H9 (cell line): ENCODE measurements around the gene ZNF296. TPM values are rescaled to one million over a fixed set of nuclear protein-coding genes. Genes with fewer than 3 reads are reported as not detected.

Experiments
- DNase-seq: peaks from one replicate; pipeline ENCODE4 v3.0.0-alpha.2; 2017
- H2AFZ ChIP-seq: one replicate; pipeline ENCODE4 v1.6.1; 2013; ENCODE audit warnings: mild to moderate bottlenecking, low read length, control low read depth, moderate library complexity
- H2AK5ac ChIP-seq: 2 replicates; pipeline ENCODE4 v1.6.1; 2013; ENCODE audit warnings: low read length, control low read depth, mixed read lengths; ENCODE audit not compliant: insufficient read length
- H2BK120ac ChIP-seq: one replicate; pipeline ENCODE4 v1.6.1; 2013; ENCODE audit warnings: low read depth, mild to moderate bottlenecking, low read length, control low read depth, inconsistent platforms; ENCODE audit not compliant: poor library complexity, severe bottlenecking
- H2BK12ac ChIP-seq: 2 replicates; pipeline ENCODE4 v1.6.1; 2013; ENCODE audit warnings: low read length, control low read depth, mixed read lengths, low read depth; ENCODE audit not compliant: insufficient read length
- H2BK15ac ChIP-seq: 2 replicates; pipeline ENCODE4 v1.6.1; 2013; ENCODE audit warnings: low read depth, low read length, control low read depth
- H2BK20ac ChIP-seq: one replicate; pipeline ENCODE4 v1.6.1; 2013; ENCODE audit warnings: low read depth, mild to moderate bottlenecking, low read length, control low read depth, inconsistent platforms; ENCODE audit not compliant: poor library complexity, severe bottlenecking
- H2BK5ac ChIP-seq: 2 replicates; pipeline ENCODE4 v1.6.1; 2013; ENCODE audit warnings: low read length, control low read depth, mixed read lengths; ENCODE audit not compliant: insufficient read length
- H3K14ac ChIP-seq: 2 replicates; pipeline ENCODE4 v1.6.1; 2013; ENCODE audit warnings: low read length, control low read depth; ENCODE audit not compliant: insufficient read depth
- H3K18ac ChIP-seq: 2 replicates; pipeline ENCODE4 v1.6.1; 2013; ENCODE audit warnings: low read depth, mild to moderate bottlenecking, mixed read lengths, low read length, control low read depth; ENCODE audit not compliant: insufficient read length
- H3K23ac ChIP-seq: 2 replicates; pipeline ENCODE4 v1.6.1; 2013; ENCODE audit warnings: low read length, control low read depth, mixed read lengths, low read depth; ENCODE audit not compliant: insufficient read length
- H3K23me2 ChIP-seq: 2 replicates; pipeline ENCODE4 v1.6.1; 2013; ENCODE audit warnings: low read depth, mild to moderate bottlenecking, mixed read lengths, low read length, control low read depth; ENCODE audit not compliant: insufficient read length, poor library complexity, severe bottlenecking
- H3K27ac ChIP-seq: 2 replicates; pipeline ENCODE4 v1.5.1; 2013; ENCODE audit warnings: low read length, control low read depth, mixed read lengths, low read depth; ENCODE audit not compliant: insufficient read length
- H3K27me3 ChIP-seq: 2 replicates; pipeline ENCODE4 v1.6.1; 2013; ENCODE audit warnings: low read length, control low read depth, inconsistent platforms; ENCODE audit not compliant: insufficient read depth
- H3K4ac ChIP-seq: 2 replicates; pipeline ENCODE4 v1.6.1; 2013; ENCODE audit warnings: low read depth, mild to moderate bottlenecking, control low read depth, inconsistent platforms, low read length, moderate library complexity
- H3K4me1 ChIP-seq: 2 replicates; pipeline ENCODE4 v1.6.1; 2013; ENCODE audit warnings: low read length, control low read depth, inconsistent platforms; ENCODE audit not compliant: insufficient read depth
- H3K4me2 ChIP-seq: 2 replicates; pipeline ENCODE4 v1.6.1; 2013; ENCODE audit warnings: low read length, control low read depth, mixed read lengths; ENCODE audit not compliant: insufficient read length, insufficient read depth
- H3K56ac ChIP-seq: 2 replicates; pipeline ENCODE4 v1.6.1; 2013; ENCODE audit warnings: low read depth, mild to moderate bottlenecking, mixed read lengths, low read length, control low read depth; ENCODE audit not compliant: insufficient read length
- H3K79me1 ChIP-seq: 2 replicates; pipeline ENCODE4 v1.6.1; 2013; ENCODE audit warnings: low read depth, mild to moderate bottlenecking, moderate library complexity, low read length, control low read depth, inconsistent platforms; ENCODE audit not compliant: insufficient read depth, poor library complexity, severe bottlenecking
- H3K79me2 ChIP-seq: 2 replicates; pipeline ENCODE4 v1.6.1; 2013; ENCODE audit warnings: low read length, control low read depth, inconsistent platforms; ENCODE audit not compliant: insufficient read depth
- H3K9ac ChIP-seq: 2 replicates; pipeline ENCODE4 v1.6.1; 2013; ENCODE audit warnings: low read length, control low read depth, mixed read lengths; ENCODE audit not compliant: insufficient read length; ENCODE audit errors: extremely low read depth
- H3K9me3 ChIP-seq: one replicate; pipeline ENCODE4 v1.6.1; 2013; ENCODE audit warnings: low read depth, low read length, inconsistent platforms; ENCODE audit not compliant: control insufficient read depth
- H3T11ph ChIP-seq: one replicate; pipeline ENCODE4 v1.6.1; 2013; ENCODE audit warnings: mild to moderate bottlenecking, low read length, control low read depth, inconsistent platforms
- H4K20me1 ChIP-seq: one replicate; pipeline ENCODE4 v1.6.1; 2013; ENCODE audit not compliant: control insufficient read depth, insufficient read length, insufficient read depth
- H4K5ac ChIP-seq: 2 replicates; pipeline ENCODE4 v1.6.1; 2013; ENCODE audit warnings: low read depth, mild to moderate bottlenecking, mixed read lengths, low read length, control low read depth; ENCODE audit not compliant: insufficient read length
- H4K8ac ChIP-seq: replicated peaks from 2 replicates; pipeline ENCODE4 v1.6.1; 2013; ENCODE audit warnings: low read length, control low read depth, mixed read lengths, low read depth; ENCODE audit not compliant: insufficient read length
- H4K91ac ChIP-seq: 2 replicates; pipeline ENCODE4 v1.6.1; 2013; ENCODE audit warnings: low read depth, mild to moderate bottlenecking, moderate library complexity, mixed read lengths, low read length, control low read depth; ENCODE audit not compliant: insufficient read length
- H3K27ac Mint-ChIP-seq, 3 experiments: 2 replicates in 2 of 3; 3 replicates in 1 of 3; pipeline ENCODE4 v1.8.0; 2020 to 2021; ENCODE audit warnings: mixed read lengths in 3 of 3, mild to moderate bottlenecking in 1 of 3, moderate library complexity in 1 of 3
- H3K27me3 Mint-ChIP-seq: 2 replicates; pipeline ENCODE4 v1.8.0; 2021; ENCODE audit warnings: low read depth, mild to moderate bottlenecking, moderate library complexity, mixed read lengths
- H3K36me3 Mint-ChIP-seq, 3 experiments: 2 replicates in 2 of 3; 3 replicates in 1 of 3; pipeline ENCODE4 v1.8.0; 2020 to 2021; ENCODE audit warnings: low read depth in 3 of 3, mixed read lengths in 3 of 3; ENCODE audit not compliant: insufficient read depth in 1 of 3
- H3K4me1 Mint-ChIP-seq, 2 experiments: 2 replicates each; pipeline ENCODE4 v1.8.0; 2020; ENCODE audit warnings: mixed read lengths in 2 of 2
- H3K4me3 Mint-ChIP-seq, 2 experiments: 2 replicates in 1 of 2; 3 replicates in 1 of 2; pipeline ENCODE4 v1.8.0; 2020 to 2021; ENCODE audit warnings: mild to moderate bottlenecking in 2 of 2, mixed read lengths in 2 of 2, moderate library complexity in 1 of 2
- H3K9me3 Mint-ChIP-seq, 2 experiments: 2 replicates in 1 of 2; 3 replicates in 1 of 2; pipeline ENCODE4 v1.8.0; 2020; ENCODE audit warnings: mild to moderate bottlenecking in 2 of 2, mixed read lengths in 2 of 2, moderate library complexity in 1 of 2
- CTCF ChIP-seq: fragments of 200-600 bp; sonication (generic); conservative IDR thresholded peaks from 3 replicates; pipeline ENCODE4 v1.8.0; 2021; ENCODE audit warnings: antibody characterized with exemption, mild to moderate bottlenecking
- WGBS: extraction: QIAGEN DNeasy Blood & Tissue Kit; methylation state at CpG from one replicate; pipeline ENCODE4 v1.1.7; 2013; ENCODE audit warnings: missing lambda C conversion rate, low lambda C conversion rate, mixed read lengths; ENCODE audit not compliant: insufficient read length; ENCODE audit errors: extremely low coverage; 5-methylcytosine and 5-hydroxymethylcytosine counted together
- total RNA-seq: library from RNA; stranded (reverse); gene quantifications from 2 replicates; pipeline ENCODE4 v1.2.1, GENCODE V29; 2021

Gene ZNF296
- total RNA-seq, 1 experiment from 2014 or later: 14.8 TPM

DNA sequence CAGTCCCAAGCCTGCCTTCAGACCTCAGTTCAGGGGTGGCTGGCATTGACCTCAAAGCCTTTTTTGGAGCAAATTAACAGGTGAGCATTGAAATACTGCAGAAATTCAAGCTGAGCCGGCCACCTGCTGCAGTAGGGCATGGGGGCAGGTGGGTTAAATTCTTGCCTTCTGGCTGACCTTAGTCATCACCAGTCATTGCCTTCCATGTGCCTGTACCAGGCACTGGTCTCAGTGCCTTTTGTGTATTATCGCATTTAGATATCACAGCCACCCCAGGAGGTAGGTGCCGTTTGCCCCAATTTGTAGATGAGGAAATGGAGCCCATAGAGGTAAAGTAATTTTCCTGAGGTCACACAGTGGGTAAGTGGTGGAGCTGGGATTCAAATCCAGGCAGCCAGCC, 23.9 kb upstream of the ZNF296 start:
- Histone ChIP-seq H3K4ac (no peak overlapping the region), H2BK12ac (no peak overlapping the region), H4K5ac (no peak overlapping the region), H3K56ac (no peak overlapping the region), H3K27ac (no peak overlapping the region), H3K14ac (no peak overlapping the region), H2AK5ac (no peak overlapping the region), H3K18ac (no peak overlapping the region), H3K4me2 (no peak overlapping the region), H3K23me2 (no peaks in the 10 kb centered on the region), H2BK120ac (no peak overlapping the region), H3K79me2 (peaks cover 51% of the 10 kb centered on the region), H2BK15ac (no peak overlapping the region), H3K9ac (no peak overlapping the region), H3K9me3 (no peaks in the 10 kb centered on the region), H2BK5ac (no peak overlapping the region), H3K27me3 (no peaks in the 10 kb centered on the region), H3K23ac (no peak overlapping the region), H3K79me1 (no peaks in the 10 kb centered on the region), H4K91ac (no peak overlapping the region), H3K4me1 (no peaks in the 10 kb centered on the region; the same call in 1 of the 2 replicates), H4K8ac (no peak overlapping the region), H2BK20ac (no peak overlapping the region), H3T11ph (no peak overlapping the region), H4K20me1 (no peaks in the 10 kb centered on the region), H2AFZ (no peak overlapping the region)
- H3K27ac Mint-ChIP-seq: peak overlapping the region in 1 of 3 experiments; percentile 34; a peak in 1 of 7 replicates
- no peak for TF ChIP-seq CTCF
- no peak for DNase-seq
- no CpG with 5 or more reads among the region's 3 CpGs for WGBS
- no peaks in the 10 kb centered on the region; a peak in 1 of 5 replicates for H3K9me3 Mint-ChIP-seq
- peaks cover 2 to 6% (median 4%) of the 10 kb centered on the region in 3 experiments; a peak in 5 of 7 replicates for H3K36me3 Mint-ChIP-seq
- H3K4me3 Mint-ChIP-seq: no peak overlapping the region; a peak in 1 of 5 replicates
- H3K27me3 Mint-ChIP-seq: no peaks in the 10 kb centered on the region
- H3K4me1 Mint-ChIP-seq: peaks cover 83 to 88% of the 10 kb centered on the region in 2 experiments
